Neuron (in vitro differentiated cells): ENCODE measurements around the gene EMX1.

Experiments used
- H2AFZ ChIP-seq: one replicate; pipeline ENCODE4 v1.6.1; 2013; ENCODE audit warnings: low read depth, mild to moderate bottlenecking, inconsistent platforms, low read length, moderate library complexity
- H3K27me3 ChIP-seq: one replicate; pipeline ENCODE4 v1.6.1; 2013; ENCODE audit warnings: low read length; ENCODE audit not compliant: insufficient read depth
- H3K36me3 ChIP-seq: one replicate; pipeline ENCODE4 v1.6.1; 2013; ENCODE audit warnings: low read length; ENCODE audit not compliant: insufficient read depth
- H3K4me1 ChIP-seq: one replicate; pipeline ENCODE4 v1.6.1; 2013; ENCODE audit warnings: low read length; ENCODE audit not compliant: insufficient read depth
- H3K4me3 ChIP-seq: 2 replicates; pipeline ENCODE4 v1.5.1; 2013; ENCODE audit warnings: mild to moderate bottlenecking, low read length, moderate library complexity
- H3K9me3 ChIP-seq: one replicate; pipeline ENCODE4 v1.6.1; 2013; ENCODE audit warnings: low read length

The EMX1 gene

DNA sequence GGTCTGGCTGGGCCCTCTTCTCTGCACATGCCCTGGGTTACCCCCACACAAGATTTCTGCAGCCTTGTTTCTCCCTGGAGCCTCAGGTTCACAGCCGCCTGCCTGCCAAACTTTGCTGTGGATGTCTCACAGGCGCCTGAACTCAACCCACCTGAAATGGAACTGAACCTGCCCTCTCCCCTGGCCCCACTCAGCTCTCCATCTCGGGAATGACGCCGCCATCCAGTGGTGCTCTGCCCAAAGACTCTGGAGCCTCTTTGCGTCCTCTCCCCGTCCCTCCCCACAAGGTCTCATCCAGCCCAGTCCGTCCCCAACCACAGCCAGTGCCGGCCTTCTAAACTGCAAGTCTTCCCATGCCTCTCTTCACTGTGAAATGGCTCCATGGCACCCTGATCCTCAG is 29.1 kb downstream of the EMX1 start:
- Histone ChIP-seq H3K27me3 (no peaks in the 10 kb centered on the region), H3K4me3 (no peak overlapping the region), H2AFZ (no peak overlapping the region), H3K9me3 (no peaks in the 10 kb centered on the region), H3K36me3 (no peaks in the 10 kb centered on the region), H3K4me1 (no peaks in the 10 kb centered on the region)

DNA sequence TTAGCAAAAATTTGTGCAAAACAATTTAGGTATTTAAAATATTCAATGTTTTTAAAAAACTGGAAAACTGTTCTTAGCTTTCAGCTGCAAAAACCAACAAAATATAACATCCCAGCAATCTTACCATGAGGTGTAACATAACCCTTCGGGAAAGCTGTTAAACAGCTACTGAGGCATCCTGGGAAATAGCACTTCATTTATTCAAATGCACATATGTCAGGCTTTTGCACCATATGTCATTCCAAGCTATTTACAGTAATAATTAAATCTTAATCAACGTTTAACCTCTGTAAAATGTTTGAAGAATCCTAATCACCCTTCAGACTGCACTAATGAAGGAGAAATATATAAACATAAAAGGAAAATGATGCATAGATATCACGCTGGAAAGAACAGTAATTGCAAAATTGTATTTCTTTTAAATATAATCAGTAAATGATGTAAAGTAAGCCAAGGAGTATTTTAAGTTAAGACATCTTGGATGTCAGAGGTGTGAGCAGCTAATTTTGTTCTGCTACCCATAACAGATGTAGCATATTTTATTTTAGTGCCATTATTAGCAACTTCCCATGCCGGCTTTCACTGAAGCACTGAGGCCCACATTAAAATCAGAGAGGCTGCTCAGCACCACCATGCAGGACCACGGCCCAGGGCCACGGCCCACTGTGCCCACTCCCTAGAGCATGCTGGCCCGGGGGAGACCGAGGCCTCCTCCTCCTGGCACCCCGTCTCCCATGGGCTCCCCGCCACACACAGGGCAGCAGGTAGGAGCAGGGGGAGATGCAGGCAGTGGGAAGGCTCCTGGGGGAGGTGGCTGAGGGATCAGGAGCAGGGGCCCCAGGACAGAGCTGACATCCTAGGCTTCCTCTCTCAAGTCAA is 30.9 kb downstream of the EMX1 start:
- H3K4me1 ChIP-seq = no peaks in the 10 kb centered on the region
- no peak overlapping the region for H3K4me3 ChIP-seq
- no peaks in the 10 kb centered on the region for H3K9me3 ChIP-seq
- no peaks in the 10 kb centered on the region for H3K36me3 ChIP-seq
- H2AFZ ChIP-seq = no peak overlapping the region
- H3K27me3 ChIP-seq = no peaks in the 10 kb centered on the region

DNA sequence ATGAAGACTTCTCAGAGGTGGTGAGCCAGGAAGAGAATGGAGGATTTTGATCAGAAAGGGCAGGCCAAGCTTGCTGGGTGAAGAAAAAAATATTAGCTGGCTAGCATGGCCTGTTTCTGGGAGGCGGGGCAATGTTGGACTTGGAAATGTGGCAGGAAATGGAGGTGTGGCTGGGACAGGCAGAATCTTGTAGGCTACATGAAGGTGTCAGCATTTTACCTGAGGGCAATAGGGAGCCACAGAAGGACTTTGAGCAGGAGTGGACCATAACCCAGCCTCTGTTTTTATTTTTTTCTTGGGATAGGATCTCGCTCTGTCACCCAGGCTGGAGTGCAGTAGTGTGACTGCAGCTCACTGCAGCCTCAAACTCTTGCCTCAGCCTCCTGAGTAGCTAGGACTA is 31.7 kb downstream of the EMX1 start:
- Histone ChIP-seq H3K27me3 (no peaks in the 10 kb centered on the region), H2AFZ (no peak overlapping the region), H3K9me3 (no peaks in the 10 kb centered on the region)

DNA sequence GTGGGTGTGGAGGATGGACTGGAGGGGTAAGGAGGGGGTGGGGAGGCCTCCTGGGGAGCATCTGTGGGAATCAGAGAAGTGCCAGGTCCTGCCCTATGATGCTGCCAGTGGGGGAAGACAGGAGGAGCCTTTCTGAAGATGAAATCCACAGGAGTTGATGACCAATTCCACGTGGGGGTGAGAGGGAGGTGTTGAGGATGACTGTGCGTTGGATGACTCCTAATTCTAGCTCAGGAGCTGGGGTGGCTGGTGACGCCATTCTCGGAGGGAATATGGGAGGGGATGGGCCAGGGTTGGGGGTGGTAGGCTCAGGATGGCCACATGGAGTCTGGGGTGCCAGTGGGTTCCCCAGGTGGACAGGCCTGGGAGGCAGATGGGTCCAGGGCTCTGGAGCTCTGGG is 32.3 kb downstream of the EMX1 start:
- Histone ChIP-seq H2AFZ (no peak overlapping the region), H3K36me3 (no peaks in the 10 kb centered on the region), H3K4me3 (no peak overlapping the region), H3K27me3 (no peaks in the 10 kb centered on the region), H3K9me3 (no peaks in the 10 kb centered on the region), H3K4me1 (peaks cover under 1% of the 10 kb centered on the region)

More for the DNA sequence above, 31.7 kb downstream of the EMX1 start:
- Histone ChIP-seq H3K4me1 (no peaks in the 10 kb centered on the region), H3K36me3 (no peaks in the 10 kb centered on the region), H3K4me3 (no peak overlapping the region)

DNA sequence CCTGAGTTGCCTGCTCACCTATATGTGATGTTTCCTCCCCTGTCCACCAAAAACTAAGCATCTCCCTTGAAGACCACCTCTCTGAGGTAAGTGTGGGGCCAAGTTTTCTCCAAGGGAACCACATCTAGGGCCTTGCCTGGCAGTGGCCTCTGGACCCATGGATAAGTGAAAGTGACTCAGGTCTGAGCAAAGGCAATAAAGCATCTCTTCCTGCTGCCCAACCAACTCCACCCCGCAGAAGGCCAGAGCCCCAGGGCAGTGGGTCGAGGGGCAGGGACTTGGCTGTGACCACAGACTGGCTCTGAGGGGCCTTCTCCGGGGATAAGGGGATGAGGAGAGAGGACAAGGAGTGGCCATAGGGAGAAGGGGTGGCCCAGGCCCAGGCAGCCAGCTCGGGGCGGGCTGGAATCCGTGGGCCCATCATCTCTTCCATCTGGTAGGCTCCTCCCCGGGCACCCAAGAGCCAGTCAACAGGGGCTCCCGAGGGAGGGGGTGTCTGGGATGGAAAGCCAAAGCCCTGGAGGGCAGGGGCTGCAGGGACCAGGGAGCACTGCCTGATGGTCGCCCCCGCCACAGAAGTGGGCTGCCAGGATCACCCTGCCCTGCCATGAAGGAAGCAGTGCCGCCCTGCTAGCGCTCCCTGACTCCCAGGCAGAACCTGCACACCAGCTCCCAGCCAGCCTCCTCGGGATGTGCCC is 33.4 kb downstream of the EMX1 start:
- Histone ChIP-seq H3K27me3 (no peaks in the 10 kb centered on the region), H3K4me1 (peaks cover 10% of the 10 kb centered on the region), H3K36me3 (no peaks in the 10 kb centered on the region), H3K4me3 (no peak overlapping the region), H3K9me3 (no peaks in the 10 kb centered on the region), H2AFZ (no peak overlapping the region)

DNA sequence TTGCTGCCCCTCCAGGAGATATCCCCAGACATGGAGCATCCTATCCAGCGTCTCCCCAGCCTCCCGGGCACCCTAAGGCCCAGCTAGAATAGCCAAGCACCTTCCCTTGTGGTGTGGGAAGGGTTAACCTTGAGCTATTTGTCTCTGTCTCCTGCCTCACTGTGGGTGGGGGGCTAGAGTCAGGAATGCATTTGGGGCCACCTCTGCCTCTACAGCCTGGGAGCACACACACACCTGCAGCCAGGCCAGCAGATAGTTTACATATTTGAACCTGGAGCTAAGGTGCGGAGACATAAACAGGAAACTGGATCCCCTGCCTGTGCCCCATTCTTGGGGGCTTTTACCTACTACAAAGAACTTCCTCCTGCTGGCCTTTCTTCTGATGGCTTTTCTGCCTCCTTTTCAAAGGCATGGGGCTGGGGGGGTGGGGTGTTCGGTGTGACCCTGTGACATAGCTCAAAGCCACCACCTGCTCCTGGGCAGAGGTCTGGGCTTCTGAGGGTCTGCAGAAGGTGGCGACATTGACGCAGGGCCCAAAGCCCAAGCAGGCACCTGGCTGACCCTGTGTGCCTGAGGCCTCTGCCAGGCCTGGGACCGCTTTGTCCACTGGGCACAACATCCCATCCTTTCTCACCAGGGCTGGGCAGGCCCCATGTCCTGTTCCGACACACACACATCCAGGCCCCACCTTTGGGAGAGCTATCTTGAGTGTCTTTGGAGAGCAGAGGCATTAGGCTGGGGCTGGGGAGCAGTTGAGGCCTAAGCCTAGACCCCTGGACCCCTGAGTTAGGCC is 34.2 kb downstream of the EMX1 start:
- Histone ChIP-seq H3K27me3 (no peaks in the 10 kb centered on the region), H3K4me1 (peaks cover 13% of the 10 kb centered on the region), H3K9me3 (no peaks in the 10 kb centered on the region), H2AFZ (no peak overlapping the region), H3K36me3 (no peaks in the 10 kb centered on the region), H3K4me3 (no peak overlapping the region)

DNA sequence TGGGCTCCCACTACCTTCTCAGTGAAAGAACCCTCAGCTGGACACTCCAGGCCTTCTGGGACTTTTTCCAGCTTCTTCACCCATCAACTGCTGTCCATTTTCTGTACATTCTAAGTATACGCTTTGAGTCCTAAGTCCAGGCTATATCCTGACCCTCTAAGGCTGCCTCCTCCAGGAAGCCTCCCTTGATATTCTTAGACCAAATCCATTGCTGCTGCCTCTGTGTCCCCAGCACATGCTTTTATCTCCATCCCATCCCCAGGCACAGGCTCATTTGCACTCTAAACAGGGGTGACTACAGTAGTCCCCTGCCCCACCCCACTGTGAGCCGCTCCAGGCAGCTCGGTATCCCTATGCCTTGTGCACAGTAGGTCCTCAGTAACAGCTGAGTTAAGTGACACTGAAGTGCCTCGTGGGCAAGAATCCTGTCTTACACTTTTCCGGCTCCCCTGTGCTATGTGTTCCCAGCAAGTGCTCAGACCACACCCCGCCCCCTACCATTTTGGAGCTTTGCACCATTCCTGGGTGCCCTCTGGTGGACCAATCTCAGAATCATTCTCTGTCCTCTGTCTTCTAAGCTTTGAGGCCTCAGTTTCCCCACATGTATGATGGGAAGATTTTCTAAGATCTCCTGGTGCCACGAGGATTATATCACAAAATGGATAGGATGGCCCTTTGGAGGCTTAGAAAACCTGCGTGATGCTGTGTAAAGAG is 34.9 kb downstream of the EMX1 start:
- Histone ChIP-seq H3K4me3 (no peak overlapping the region), H3K36me3 (no peaks in the 10 kb centered on the region), H3K9me3 (no peaks in the 10 kb centered on the region), H3K27me3 (no peaks in the 10 kb centered on the region), H3K4me1 (peaks cover 13% of the 10 kb centered on the region), H2AFZ (no peak overlapping the region)

DNA sequence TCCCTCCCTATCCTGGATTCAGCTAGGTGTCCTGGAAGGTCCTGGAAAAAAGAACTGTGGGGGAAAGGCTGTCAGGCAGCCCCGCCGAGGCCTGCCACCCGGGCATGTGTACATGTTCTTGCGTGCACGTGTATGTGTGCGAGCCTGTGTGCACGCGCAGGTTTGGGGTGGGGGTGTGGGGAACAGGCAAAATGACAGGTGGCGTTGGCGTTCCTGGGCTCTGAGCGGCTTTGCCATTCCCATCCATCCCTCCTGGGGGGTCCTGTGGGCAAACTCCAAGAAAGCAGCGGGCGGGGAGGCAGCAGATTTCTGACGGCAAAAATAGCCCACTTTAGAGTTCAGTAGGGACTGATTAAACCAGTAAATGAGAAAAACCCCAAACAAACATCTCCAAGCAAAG is 35.6 kb downstream of the EMX1 start:
- no peaks in the 10 kb centered on the region for H3K9me3 ChIP-seq
- H2AFZ ChIP-seq = no peak overlapping the region
- no peaks in the 10 kb centered on the region for H3K36me3 ChIP-seq
- peaks cover 13% of the 10 kb centered on the region for H3K4me1 ChIP-seq
- H3K4me3 ChIP-seq = no peak overlapping the region
- no peaks in the 10 kb centered on the region for H3K27me3 ChIP-seq

DNA sequence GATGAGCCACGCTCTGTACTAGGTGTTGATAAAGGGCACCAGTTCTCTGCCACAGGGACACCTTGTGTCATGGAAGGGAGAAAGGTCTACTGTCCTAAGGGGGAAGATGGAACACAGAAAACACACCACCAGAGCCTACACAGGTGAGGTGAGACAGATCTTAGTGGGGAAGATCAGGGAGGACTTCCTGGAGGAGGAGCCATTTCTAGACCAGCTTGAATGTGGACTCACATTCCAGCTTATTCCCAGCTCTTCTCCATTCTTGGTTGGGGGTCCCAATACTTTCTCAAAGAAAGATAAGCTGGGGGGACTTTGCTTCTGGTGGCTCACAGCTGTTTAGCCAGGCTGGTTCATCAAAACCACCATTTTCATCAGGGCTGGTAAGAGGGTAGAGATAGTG is 36.2 kb downstream of the EMX1 start:
- H3K9me3 ChIP-seq = no peaks in the 10 kb centered on the region
- H3K4me1 ChIP-seq = peaks cover 13% of the 10 kb centered on the region
- no peaks in the 10 kb centered on the region for H3K27me3 ChIP-seq
- H3K36me3 ChIP-seq = no peaks in the 10 kb centered on the region
- H2AFZ ChIP-seq = no peak overlapping the region
- H3K4me3 ChIP-seq = no peak overlapping the region

DNA sequence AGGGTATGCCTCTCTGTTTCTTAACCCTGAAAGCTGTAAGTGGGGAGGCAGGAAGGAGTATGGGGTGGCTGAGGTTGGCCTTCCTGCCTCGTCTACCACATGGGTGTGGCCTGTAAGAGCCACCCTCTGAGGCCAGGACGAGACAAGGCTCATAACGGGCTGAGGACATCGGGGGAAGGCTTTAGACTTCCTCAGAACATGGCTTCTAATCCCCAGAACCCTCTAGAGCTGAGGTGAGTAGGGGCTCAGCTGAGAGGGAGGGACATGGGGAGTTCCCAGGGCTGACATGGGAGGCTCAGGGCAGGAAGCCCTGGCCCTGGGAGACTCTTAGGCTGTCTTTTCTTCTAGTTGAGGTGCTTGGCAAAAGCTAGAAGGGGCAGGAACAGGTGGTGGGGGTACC is 36.7 kb downstream of the EMX1 start:
- H2AFZ ChIP-seq = no peak overlapping the region
- no peaks in the 10 kb centered on the region for H3K9me3 ChIP-seq
- no peak overlapping the region for H3K4me3 ChIP-seq
- H3K4me1 ChIP-seq = peaks cover 13% of the 10 kb centered on the region
- H3K27me3 ChIP-seq = no peaks in the 10 kb centered on the region
- H3K36me3 ChIP-seq = no peaks in the 10 kb centered on the region

DNA sequence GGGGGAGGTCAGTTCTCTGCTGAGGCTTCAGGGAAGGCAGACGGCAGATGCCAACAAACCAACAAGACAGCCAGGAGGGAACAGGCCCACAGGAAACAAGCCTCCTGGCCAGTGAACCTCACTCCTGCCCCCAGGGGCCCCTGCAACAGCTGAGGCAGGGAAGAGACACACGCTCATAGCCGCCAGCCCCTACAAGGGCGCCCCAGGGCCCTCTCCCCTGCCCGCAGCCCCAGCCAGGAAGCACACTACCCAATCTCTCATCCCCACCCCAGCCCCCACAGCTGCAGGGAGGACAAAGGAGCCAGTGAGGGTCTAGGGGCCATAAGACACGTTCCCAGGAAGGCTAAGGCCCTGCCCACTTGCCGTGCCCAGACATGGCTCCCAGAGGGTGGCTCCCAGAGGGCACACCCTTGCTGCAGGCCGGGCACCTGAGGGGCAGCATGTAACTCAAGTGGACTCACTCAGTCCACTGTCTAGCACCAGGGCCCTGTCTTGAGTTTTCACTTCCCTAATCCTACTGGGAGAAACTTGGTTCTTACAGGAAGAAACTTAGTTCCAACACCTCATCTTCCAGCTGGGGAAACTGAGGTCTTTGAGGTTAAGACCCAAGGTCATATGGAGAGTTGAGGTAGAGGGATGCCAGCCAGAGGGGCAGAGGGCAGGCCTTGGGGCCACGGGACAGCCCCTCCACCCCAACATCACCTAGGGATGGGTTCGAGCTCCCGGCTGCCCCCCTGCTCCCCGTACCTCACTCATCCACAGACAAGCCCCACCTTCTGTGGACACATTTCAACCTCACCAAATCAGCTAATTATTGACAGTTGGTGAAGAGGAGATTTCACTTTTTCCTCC is 37.3 kb downstream of the EMX1 start:
- peaks cover 13% of the 10 kb centered on the region for H3K4me1 ChIP-seq
- no peak overlapping the region for H3K4me3 ChIP-seq
- no peak overlapping the region for H2AFZ ChIP-seq
- H3K9me3 ChIP-seq = no peaks in the 10 kb centered on the region
- no peaks in the 10 kb centered on the region for H3K36me3 ChIP-seq
- H3K27me3 ChIP-seq = no peaks in the 10 kb centered on the region
